ENCODE data around the gene ANTXR1.

Gene ANTXR1

GRCh38 chr2:69092857-69093256, 79.9 kb downstream of the ANTXR1 start:
- Histone ChIP-seq H3K79me2 (ENCODE audit: insufficient read depth, low read length) (no peaks in the 10 kb centered on the region), H3K4me1 (ENCODE audit: insufficient read depth, low read length, poor library complexity, severe bottlenecking) (no peaks in the 10 kb centered on the region), H3F3A (ENCODE audit: low read depth) (no peaks in the 10 kb centered on the region), H2AFZ (ENCODE audit: low read length) (no peak overlapping the region), H3K9me3 (ENCODE audit: insufficient read depth, low read depth, low read length) (no peaks in the 10 kb centered on the region), H4K20me1 (ENCODE audit: insufficient read depth, low read length, poor library complexity, severe bottlenecking) (no peaks in the 10 kb centered on the region), H3K4me2 (ENCODE audit: low read depth, low read length, poor library complexity, severe bottlenecking) (no peak overlapping the region), H3K9ac (ENCODE audit: low read depth, low read length, poor library complexity, severe bottlenecking) (no peak overlapping the region), H3K9me2 (replicated peaks; ENCODE audit: low read depth, low read length) (no peaks in the 10 kb centered on the region), H3K4me3 (ENCODE audit: low read length, poor library complexity, severe bottlenecking) (no peak overlapping the region), H3K36me3 (ENCODE audit: insufficient read depth, low read length) (no peaks in the 10 kb centered on the region; the same call in 1 of the 2 replicates), H3K27me3 (ENCODE audit: insufficient read depth, low read length, poor library complexity, severe bottlenecking) (no peaks in the 10 kb centered on the region)
- TF ChIP-seq CTCF (conservative IDR thresholded peaks at IDR 0.05; ENCODE audit: low read length) (no peak), EZH2phosphoT487 (IDR thresholded peaks at IDR 0.05; ENCODE audit: borderline replicate concordance) (no peak)

GRCh38 chr2:69095305-69095704, 82.3 kb downstream of the ANTXR1 start:
- no peak overlapping the region for H3K4me2 ChIP-seq (ENCODE audit: low read depth, low read length, poor library complexity, severe bottlenecking)

GRCh38 chr2:69096326-69097095, 83.5 kb downstream of the ANTXR1 start:
- H3K9me2 ChIP-seq (replicated peaks; ENCODE audit: low read depth, low read length), result no peaks in the 10 kb centered on the region
- H2AFZ ChIP-seq (ENCODE audit: low read length), result no peak overlapping the region
- no peaks in the 10 kb centered on the region; the same call in 1 of the 2 replicates for H3K36me3 ChIP-seq (ENCODE audit: insufficient read depth, low read length)
- no peak overlapping the region for H3K9ac ChIP-seq (ENCODE audit: low read depth, low read length, poor library complexity, severe bottlenecking)
- H3F3A ChIP-seq (ENCODE audit: low read depth), result no peaks in the 10 kb centered on the region
- H3K27me3 ChIP-seq (ENCODE audit: insufficient read depth, low read length, poor library complexity, severe bottlenecking), result no peaks in the 10 kb centered on the region
- no peaks in the 10 kb centered on the region for H3K4me1 ChIP-seq (ENCODE audit: insufficient read depth, low read length, poor library complexity, severe bottlenecking)
- H3K4me3 ChIP-seq (ENCODE audit: low read length, poor library complexity, severe bottlenecking), result no peak overlapping the region
- H3K79me2 ChIP-seq (ENCODE audit: insufficient read depth, low read length), result no peaks in the 10 kb centered on the region
- H4K20me1 ChIP-seq (ENCODE audit: insufficient read depth, low read length, poor library complexity, severe bottlenecking), result no peaks in the 10 kb centered on the region
- no peak for TF ChIP-seq CTCF (conservative IDR thresholded peaks at IDR 0.05; ENCODE audit: low read length)
- TF ChIP-seq EZH2phosphoT487 (IDR thresholded peaks at IDR 0.05; ENCODE audit: borderline replicate concordance), result no peak
- H3K4me2 ChIP-seq (ENCODE audit: low read depth, low read length, poor library complexity, severe bottlenecking), result no peak overlapping the region
- no peaks in the 10 kb centered on the region for H3K9me3 ChIP-seq (ENCODE audit: insufficient read depth, low read depth, low read length)

More at GRCh38 chr2:69095305-69095704, 82.3 kb downstream of the ANTXR1 start:
- Histone ChIP-seq H4K20me1 (ENCODE audit: insufficient read depth, low read length, poor library complexity, severe bottlenecking) (no peaks in the 10 kb centered on the region), H3K9ac (ENCODE audit: low read depth, low read length, poor library complexity, severe bottlenecking) (no peak overlapping the region), H3K79me2 (ENCODE audit: insufficient read depth, low read length) (no peaks in the 10 kb centered on the region), H2AFZ (ENCODE audit: low read length) (no peak overlapping the region), H3K9me3 (ENCODE audit: insufficient read depth, low read depth, low read length) (no peaks in the 10 kb centered on the region), H3K9me2 (replicated peaks; ENCODE audit: low read depth, low read length) (no peaks in the 10 kb centered on the region), H3K4me1 (ENCODE audit: insufficient read depth, low read length, poor library complexity, severe bottlenecking) (no peaks in the 10 kb centered on the region), H3K27me3 (ENCODE audit: insufficient read depth, low read length, poor library complexity, severe bottlenecking) (no peaks in the 10 kb centered on the region), H3K36me3 (ENCODE audit: insufficient read depth, low read length) (no peaks in the 10 kb centered on the region; the same call in 1 of the 2 replicates), H3F3A (ENCODE audit: low read depth) (no peaks in the 10 kb centered on the region), H3K4me3 (ENCODE audit: low read length, poor library complexity, severe bottlenecking) (no peak overlapping the region)
- TF ChIP-seq EZH2phosphoT487 (IDR thresholded peaks at IDR 0.05; ENCODE audit: borderline replicate concordance) (no peak), CTCF (conservative IDR thresholded peaks at IDR 0.05; ENCODE audit: low read length) (no peak)
